ENCODE results near the gene SAXO2. TPM values are rescaled to one million over a fixed set of nuclear protein-coding genes. Genes with fewer than 3 reads are reported as not detected.
"Not testable (repeated sequence)": the region's sequence is repeated elsewhere in the genome, so short reads cannot be mapped to it uniquely, and the experiment has no call there.

SAXO2 gene
- total RNA-seq, 2 experiments from 2014 or later = 1.3 to 1.9 TPM

DNA sequence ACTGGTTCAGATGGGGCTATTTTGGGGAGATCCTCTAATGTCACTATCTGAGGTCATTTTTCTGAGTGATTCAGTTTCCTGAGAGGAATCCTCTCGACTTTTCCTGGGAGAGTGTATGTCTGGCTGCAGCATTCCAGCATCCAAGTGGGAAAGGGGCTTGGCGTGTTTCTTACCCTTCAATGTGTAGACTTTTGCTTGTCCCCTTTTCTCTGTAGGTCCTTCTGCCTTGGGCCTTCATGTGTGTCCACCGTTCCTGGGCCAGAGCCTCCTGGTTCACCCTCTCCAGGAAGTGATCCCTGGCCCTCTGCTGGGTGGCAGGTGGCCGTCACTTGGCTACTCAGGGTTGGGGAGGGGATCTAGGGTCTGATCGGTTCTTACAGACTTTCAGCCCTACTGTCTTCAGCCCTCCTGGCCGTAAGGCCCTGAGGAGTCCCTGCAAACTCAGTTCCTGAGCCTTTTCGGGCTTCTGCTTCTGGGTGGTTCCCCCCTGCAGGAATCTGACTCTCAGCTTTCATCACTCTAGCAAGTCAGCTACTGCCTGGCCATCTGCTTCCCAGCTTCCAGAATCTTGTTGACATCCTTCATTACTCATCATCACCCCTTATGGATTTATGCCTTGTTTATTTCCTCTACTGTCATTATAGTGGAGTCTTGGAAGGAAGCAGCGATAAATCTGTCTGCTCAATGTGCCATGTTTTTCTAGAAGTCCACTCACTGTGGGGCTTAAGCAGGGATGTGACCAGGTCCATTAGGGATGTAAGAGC lies 50.1 kb downstream of the SAXO2 start:
- CTCF ChIA-PET = no interaction called here
- POLR2A ChIA-PET = no interaction called here

DNA sequence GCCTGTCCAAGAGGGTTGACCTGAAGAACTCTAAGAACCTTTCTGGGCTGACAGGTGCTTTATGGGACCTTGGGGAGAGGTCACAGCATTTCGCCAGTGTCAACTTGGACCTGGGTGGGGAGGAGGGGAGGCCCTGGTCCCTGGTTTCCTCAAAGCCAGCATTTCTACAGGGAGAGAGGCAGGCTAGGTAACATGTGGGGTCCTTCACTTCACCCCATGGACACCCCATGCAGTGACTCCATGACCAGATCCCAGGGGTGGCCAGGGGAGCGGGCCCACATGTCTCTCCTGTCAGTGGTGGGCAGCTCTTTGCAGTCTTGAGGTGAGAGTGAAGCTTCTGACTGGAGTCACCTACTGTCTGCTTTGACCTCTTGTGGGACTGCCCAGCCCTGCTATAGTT lies 50.8 kb downstream of the SAXO2 start:
- CTCF ChIA-PET = no interaction called here

DNA sequence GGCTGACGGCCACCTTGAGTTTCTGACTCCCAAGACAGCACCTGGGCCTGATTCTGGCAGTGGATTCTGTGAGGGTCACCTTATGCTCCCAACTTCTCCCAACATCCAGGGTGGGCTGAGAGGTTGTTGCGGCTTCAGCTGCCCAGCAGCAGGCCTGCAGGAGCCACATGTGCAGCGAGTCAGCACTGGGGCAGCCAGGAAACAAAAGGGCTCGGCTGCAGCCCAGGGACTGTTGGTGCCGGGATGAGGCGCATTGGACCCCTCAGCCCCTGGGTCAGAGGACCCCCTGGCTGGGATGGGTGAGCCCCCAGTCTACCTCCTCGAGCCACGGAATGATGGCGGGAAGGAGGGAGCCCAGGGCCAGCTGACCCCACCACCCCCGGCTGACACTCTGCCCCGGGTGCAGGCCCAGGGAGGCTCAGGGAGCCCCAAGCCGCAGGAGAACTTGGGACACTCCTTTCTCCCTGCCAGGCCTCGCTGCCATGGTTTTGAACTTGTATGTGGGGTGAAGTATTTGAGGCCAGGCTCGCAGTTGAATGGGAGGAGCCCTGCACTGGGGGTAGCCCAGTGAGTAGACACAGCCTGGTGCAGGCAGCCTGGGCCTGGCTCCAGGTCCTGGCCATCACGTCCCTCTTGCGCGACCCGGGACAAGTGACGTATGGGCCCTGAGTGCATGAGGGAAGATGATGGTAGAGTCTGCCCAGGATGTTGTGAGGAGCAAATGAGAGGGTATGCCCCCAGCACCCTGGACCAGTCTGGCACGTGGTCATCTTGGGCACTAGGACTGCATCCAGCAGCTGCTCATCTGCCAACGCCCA lies 51.5 kb downstream of the SAXO2 start:
- CTCF ChIA-PET = not testable (repeated sequence)

More for the DNA sequence above, 50.8 kb downstream of the SAXO2 start:
- POLR2A ChIA-PET = no interaction called here

DNA sequence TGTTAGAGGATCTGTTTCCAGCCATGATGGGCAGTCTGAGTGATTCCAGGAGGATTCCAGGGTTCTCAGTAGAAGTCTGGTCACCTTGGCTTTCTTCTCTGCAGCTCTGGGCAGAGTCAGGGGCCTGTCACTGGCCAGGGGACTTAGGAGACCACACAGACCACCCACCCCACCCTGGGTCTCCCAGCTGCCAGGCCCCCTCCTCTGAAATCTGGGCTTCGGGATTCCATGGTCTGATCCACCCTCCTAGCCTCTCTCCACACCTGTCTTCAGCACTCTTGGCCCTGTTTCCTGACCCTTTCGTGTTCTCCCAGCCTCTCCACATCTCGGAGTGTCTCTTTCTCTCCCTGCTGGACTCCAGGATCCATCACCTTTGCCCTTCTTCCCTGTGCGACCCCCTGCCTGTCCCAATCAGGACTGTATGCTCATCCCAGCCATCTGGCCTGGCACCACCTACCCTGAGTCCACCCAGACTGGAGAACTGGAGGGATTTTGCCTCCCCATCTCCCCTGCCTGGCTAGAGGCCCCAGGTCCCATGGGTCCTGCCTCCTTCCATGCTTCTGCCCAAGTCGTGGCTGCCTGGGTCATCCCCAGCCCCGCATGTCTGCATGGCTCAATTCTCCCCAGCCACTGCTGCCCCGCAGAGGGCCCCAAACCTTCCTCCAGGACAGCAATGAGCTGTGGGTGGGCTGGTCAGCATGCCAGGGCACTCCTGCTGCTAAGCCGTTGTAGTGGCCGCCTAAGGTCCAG lies 52.3 kb downstream of the SAXO2 start:
- ChIA-PET POLR2A (no interaction called here), CTCF (no interaction called here)

More for the DNA sequence above, 51.5 kb downstream of the SAXO2 start:
- POLR2A ChIA-PET = not testable (repeated sequence)

DNA sequence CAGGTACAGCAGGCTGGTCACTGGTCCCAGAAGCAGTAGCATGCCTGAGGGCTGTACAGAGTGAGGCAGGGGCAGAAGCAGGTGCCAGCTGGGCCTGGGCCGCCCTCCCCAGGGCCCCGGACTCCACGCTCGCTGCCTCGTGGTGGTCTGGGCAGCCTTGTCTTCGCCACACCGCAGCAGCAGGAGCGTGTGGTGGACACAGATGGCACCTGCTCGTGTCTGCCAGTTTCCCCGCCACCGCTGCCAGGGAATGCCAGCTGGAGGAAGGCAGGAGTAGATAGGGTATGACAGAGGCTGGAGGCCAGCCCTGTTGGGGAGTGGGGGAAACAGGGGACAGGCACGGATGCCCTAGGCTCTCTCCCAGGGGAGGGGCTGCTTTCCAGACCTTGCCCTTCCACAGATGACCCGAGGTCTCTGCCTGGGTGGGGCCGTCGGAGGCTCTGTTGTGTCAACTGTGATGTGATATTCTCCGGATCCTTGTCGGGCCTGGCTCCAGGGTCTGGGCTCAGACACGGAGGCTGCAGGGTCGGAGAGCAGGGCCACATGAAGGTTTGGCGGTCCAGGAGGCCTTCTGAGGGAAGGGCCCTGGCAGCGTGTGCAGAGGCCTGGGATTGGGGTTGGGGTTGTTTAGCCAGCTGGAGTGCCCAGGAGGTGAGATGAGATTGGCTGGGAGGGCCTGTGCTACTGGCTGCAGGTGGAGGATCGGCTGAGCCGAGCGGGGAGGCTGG lies 53.1 kb downstream of the SAXO2 start:
- CTCF ChIA-PET = no interaction called here

DNA sequence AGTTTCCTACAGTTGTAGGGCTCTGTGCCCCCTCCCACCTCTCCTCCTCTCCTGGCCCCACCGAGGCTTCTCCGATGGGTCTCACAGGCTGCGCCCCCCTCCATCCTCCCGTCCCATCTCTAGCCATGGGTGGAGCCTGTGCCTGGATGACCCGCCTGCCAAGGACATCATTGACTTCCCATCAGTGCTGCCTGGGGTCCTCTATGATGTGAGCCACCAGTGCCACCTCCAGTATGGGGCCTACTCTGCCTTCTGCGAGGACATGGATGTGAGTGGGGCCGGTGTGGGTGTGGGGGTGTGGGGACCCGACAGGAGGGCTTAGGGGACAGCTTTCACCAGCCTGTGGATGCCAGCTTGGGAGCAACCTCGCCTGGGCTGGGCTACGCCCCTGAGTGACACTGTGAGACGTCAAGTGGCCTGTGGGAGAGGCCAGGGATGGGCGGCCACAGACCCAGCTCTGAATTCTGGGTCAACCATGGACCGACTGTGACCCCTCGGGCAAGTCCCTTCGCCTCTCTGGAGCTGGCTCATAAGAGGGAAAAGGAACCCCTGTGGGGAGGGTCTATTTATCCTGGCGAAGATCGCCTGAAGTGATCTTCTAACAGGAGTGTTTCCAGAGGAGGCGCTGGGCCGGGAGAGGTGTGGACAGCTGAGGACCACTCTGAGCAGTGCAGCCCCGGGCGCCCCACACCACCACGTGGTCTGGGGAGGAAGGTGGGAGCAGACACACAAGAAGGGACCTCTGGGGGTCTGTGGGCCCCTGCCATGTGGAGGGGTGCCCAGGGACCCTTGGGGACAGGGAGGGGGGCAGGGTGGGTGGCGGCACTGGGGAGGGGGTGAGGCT lies 53.9 kb downstream of the SAXO2 start:
- POLR2A ChIA-PET, CTCF ChIA-PET: not testable (repeated sequence)

More for the DNA sequence above, 53.1 kb downstream of the SAXO2 start:
- POLR2A ChIA-PET = no interaction called here

DNA sequence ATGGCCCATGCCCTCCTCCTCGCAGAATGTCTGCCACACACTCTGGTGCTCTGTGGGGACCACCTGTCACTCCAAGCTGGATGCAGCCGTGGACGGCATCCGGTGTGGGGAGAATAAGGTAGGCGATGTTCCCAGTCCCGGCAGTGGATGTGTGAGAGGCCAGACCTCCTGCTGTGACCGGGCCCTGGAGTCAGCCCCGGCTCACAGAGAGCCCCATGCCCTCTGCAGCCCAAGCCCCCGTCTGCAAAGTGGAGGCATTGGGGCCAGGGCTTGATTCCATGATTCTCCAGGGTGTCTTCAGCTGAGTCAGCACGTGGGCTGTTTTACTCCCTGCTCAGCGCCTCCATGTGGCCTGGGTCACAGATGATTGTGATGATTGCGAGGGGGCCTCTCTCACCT lies 54.5 kb downstream of the SAXO2 start:
- POLR2A ChIA-PET = no interaction called here
- CTCF ChIA-PET = no interaction called here

DNA sequence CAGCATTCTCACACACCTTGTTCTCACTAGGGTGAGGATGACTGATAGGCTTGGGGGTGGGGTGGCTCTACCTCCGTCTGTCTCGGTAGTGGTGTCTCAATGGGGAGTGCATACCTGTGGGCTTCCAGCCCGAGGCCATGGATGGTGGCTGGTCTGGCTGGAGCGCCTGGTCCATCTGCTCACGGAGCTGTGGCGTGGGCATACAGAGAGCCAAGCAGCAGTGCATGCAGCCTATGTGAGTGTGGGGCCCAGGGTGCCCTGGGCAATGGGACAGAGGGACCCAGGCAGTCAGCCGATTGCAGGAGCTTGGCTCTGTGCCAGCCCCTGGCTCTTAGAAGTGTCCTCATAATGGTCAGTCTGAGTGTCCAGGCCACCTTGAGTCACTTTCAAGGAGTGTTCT lies 54.9 kb downstream of the SAXO2 start:
- CTCF ChIA-PET, POLR2A ChIA-PET: not testable (repeated sequence)

DNA sequence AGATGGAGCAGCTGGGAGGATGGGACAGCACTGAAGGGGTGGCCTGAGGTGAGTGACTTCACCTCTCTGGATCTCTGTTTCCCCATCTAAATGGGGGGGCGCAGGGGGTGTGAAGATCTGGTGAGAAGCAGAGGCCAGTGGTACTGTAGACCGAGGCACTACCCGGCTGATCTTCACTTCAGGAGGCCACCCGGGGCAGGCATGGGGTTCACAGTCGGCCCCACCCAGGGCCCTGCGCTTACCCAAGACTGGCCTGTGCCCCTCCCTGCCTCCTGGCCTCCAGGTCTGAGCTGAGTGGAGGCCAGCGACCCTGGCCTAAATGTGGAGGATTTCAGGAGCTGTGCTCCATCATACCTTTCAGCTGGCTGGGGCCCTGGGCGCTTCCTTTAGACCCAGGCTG lies 55.7 kb downstream of the SAXO2 start:
- CTCF ChIA-PET, POLR2A ChIA-PET: not testable (repeated sequence)

DNA sequence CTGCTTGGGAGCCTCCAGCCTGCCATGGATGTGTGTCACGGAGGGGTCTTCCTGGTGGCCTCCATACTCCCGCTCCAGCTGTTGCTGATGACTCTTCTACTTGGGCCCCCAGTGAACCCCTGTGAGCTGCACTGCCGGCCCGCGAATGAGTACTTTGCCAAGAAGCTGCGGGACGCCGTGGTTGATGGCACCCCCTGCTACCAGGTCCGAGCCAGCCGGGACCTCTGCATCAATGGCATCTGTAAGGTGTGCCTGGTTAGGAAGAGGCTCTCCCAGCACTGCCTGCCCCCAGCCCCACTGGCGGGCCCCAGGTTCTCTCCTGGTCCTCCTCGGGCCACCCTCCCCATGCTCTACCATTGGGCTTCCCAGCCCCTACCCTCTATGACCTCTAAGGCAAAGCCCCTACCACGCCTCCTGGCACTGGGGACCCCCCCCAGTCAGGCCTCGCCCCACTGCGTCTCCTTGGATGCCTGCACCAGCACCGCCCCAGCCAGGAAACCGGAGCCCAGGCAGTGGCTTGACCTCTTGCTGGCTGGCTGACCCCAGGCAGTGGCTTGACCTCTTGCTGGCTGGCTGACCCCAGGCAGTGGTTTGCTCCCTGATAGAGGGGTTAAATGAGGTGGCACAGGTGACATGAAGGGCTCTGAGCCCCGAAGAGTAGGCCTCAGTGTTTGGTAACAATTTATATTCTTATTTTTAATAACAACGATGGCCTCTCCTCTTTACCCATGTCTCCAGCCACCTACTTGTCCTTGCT lies 57.1 kb downstream of the SAXO2 start:
- POLR2A ChIA-PET, CTCF ChIA-PET: not testable (repeated sequence)

DNA sequence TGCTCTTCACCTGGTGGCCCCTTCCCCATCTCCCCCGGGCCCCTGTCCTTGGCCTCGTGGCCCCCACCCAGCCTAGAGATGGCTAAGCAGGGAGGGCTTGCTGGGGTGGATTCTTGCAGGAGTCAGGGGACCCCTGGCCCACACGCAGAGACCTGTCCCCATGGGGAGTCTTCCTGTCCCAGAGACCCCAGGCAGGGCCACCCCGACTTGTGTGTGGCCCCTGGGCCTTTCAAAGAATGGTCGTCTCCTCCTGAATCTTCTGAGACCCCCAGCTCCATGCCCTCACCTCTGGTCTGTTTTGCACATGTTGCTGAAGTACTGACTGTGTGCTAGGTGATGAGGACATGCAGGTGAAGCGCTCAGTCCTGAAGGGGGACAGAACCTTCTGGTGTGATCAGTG lies 58.2 kb downstream of the SAXO2 start:
- CTCF ChIA-PET, POLR2A ChIA-PET: not testable (repeated sequence)

DNA sequence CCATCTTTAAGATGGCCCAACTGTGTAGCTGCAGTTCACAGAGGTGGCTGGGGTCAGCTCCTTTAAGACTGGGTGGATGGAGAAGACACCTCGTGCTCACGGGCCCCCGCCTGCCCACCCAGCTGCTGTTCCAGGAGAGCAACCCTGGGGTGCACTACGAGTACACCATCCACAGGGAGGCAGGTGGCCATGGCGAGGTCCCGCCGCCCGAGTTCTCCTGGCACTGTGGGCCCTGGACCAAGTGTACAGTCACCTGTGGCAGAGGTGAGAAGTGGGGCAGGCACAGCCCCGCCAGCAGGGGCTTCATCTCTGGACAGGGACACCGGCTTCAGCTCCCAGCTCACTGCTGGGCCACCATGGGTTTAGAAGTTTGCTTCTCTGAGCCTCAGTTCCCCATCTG lies 59.9 kb downstream of the SAXO2 start:
- POLR2A ChIA-PET, CTCF ChIA-PET: not testable (repeated sequence)

DNA sequence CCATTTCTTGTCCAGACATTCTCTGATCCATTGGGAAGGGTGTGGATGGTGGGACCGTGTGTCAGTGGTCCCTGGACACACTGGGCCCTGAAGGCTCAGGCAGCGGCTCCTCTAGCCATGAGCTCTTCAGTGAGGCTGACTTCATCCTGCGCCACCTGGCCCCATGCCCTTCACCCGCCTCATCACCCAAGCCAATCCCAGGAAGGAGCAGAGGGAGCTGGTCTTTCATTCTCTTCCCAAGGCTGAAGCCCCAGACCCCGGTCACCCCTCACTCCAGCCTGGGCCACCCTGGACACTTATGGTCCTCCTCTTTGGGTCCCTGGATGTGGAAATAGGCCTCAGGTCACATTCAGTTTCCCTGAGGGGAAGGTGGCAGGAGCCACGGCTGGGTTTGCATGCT lies 62.2 kb downstream of the SAXO2 start:
- POLR2A ChIA-PET, CTCF ChIA-PET: not testable (repeated sequence)

DNA sequence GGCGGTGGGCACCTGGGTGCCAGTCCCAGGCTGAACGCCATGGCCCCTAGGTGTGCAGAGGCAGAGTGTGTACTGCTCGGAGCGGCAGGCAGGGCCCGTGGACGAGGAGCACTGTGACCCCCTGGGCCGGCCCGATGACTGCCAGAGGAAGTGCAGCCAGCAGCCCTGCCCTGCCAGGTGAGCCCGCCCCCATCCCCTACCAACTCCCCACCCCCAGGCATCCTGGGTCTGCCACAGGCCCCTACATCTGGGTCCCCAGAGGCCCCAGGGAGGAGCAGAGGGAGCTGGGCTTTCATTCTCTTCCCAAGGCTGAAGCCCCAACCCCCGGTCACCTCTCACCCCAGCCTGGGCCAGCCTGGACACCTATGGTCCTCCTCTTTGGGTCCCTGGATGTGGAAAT lies 63.0 kb downstream of the SAXO2 start:
- POLR2A ChIA-PET, CTCF ChIA-PET: not testable (repeated sequence)

DNA sequence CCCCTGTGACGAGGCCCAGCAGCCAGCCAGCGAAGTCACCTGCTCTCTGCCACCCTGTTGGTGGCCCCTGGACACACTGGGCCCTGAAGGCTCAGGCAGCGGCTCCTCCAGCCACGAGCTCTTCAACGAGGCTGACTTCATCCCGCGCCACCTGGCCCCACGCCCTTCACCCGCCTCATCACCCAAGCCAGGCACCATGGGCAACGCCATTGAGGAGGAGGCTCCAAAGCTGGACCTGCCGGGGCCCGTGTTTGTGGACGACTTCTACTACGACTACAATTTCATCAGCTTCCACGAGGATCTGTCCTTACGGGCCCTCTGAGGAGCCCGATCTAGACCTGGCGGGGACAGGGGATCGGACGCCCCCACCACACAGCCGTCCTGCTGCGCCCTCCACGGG lies 64.3 kb downstream of the SAXO2 start:
- CTCF ChIA-PET = not testable (repeated sequence)

DNA sequence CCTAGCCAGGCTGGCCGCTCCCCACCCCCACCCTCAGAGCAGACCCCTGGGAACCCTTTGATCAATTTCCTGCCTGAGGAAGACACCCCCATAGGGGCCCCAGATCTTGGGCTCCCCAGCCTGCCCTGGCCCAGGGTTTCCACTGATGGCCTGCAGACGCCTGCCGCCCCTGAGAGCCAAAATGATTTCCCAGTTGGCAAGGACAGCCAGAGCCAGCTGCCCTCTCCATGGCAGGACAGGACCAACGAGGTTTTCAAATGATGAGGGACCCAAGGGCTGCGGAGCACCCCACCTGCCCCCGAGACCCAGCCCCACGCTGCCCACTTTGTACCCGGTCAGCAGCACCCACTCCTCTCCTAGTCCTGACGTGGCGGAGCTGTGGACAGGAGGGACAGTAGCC lies 64.8 kb downstream of the SAXO2 start:
- CTCF ChIA-PET, POLR2A ChIA-PET: not testable (repeated sequence)

More for the DNA sequence above, 64.3 kb downstream of the SAXO2 start:
- POLR2A ChIA-PET = not testable (repeated sequence)

DNA sequence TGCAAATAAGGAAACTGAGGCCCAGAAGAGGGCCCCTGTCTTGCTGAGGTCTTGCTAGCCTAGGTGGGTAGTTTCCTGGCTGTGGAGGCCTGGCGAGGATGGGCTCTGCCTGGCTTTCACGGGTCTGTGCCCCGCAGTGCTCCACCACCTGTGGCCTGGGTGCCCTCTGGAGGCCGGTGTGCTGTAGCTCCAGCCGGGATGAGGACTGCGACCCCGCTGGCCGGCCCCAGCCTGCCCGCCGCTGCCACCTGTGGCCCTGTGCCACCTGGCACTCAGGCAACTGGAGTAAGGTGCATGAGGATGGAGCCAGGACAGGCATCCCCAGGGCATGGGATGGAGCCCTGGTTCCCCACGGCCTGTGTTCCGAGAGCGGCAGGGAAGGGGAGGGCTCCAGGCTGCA lies 66.4 kb downstream of the SAXO2 start:
- POLR2A ChIA-PET, CTCF ChIA-PET: not testable (repeated sequence)

DNA sequence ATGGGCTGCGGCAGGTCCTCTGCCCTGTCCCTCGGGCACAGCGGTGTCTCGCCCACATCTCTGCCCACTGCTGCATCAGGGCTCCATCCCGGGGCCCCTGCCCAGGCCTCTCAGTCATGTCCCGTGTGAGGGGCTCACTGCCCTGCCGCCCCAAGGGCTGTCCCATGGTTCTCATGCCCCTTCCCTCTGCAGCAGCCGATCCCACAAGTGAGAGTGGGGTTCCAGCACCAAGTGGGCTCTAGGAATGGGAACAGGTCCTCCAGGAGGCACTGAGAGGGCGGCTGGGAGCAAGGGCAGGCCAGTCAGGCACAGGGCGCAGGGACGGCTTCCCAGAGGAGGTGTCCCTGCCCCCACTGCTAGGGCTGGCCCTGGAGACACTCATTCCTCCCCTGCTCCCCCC lies 68.3 kb downstream of the SAXO2 start:
- POLR2A ChIA-PET, CTCF ChIA-PET: not testable (repeated sequence)

Measured in activated CD8-positive, alpha-beta memory T cell treated with anti-CD3 and anti-CD28 coated beads for 36 hours (primary cell).